Fibroblast of the aortic adventitia (primary cell): Measurements from ENCODE around the gene ELMOD1. TPM values are rescaled to one million over a fixed set of nuclear protein-coding genes. Genes with fewer than 3 reads are reported as not detected.
A peak's percentile ranks its signal among the peaks of the same experiment; 100 is the strongest.

Experiments used
- DNase-seq: peaks from one replicate; pipeline ENCODE4 v3.0.0-alpha.2; 2010; ENCODE audit warnings: low read depth
- H3K4me3 ChIP-seq: 2 replicates; pipeline ENCODE4 v1.5.1; 2011; ENCODE audit warnings: low read depth, mild to moderate bottlenecking, control low read depth, low read length, moderate library complexity
- CTCF ChIP-seq: IDR thresholded peaks from 2 replicates; pipeline ENCODE4 v1.5.1; 2011; ENCODE audit warnings: mild to moderate bottlenecking, low read length, control low read depth, inconsistent platforms; ENCODE audit not compliant: insufficient read depth
- total RNA-seq: library from RNA; depleted of rRNA; stranded (reverse); fragments of >200 nt; gene quantifications from 2 replicates; pipeline ENCODE4 v1.2.3, GENCODE V29; 2012; ENCODE audit warnings: low replicate concordance

The ELMOD1 gene
- total RNA-seq, 1 donor = 0.36 TPM

- no peak overlapping the region for H3K4me3 ChIP-seq
- no peak for DNase-seq
- TF ChIP-seq CTCF = no peak
These were observed 3.8 kb downstream of the ELMOD1 start for GRCh38 chr11:107594736-107595135.

- peak; percentile 49 for TF ChIP-seq CTCF
- DNase-seq = no peak
These were observed 7.5 kb downstream of the ELMOD1 start for GRCh38 chr11:107598225-107599139.

GRCh38 chr11:107605061-107606006 is 14.4 kb downstream of the ELMOD1 start:
- DNase-seq = no peak
- no peak overlapping the region for H3K4me3 ChIP-seq
- TF ChIP-seq CTCF = no peak

More at GRCh38 chr11:107598225-107599139, 7.5 kb downstream of the ELMOD1 start:
- no peak overlapping the region for H3K4me3 ChIP-seq

GRCh38 chr11:107606141-107606540 is 15.2 kb downstream of the ELMOD1 start:
- no peak for DNase-seq
- no peak overlapping the region for H3K4me3 ChIP-seq
- no peak for TF ChIP-seq CTCF

GRCh38 chr11:107608809-107609208 is 17.9 kb downstream of the ELMOD1 start:
- no peak for DNase-seq
- no peak overlapping the region for H3K4me3 ChIP-seq
- no peak for TF ChIP-seq CTCF

- no peak for TF ChIP-seq CTCF
- no peak for DNase-seq
- no peak overlapping the region for H3K4me3 ChIP-seq
These were observed 18.7 kb downstream of the ELMOD1 start for GRCh38 chr11:107609400-107610218.
